Ramos (cell line): Measurements from ENCODE around the gene TRPC4AP.

ENCODE experiments used
- in situ Hi-C: fragments of 300-500 bp; cut with MboI; formaldehyde crosslinking; loops from one replicate; pipeline ENCODE4 v1.14.3; 2022; ENCODE audit warnings: low sequenced_read_pairs; ENCODE audit not compliant: unreplicated experiment

Gene TRPC4AP

GRCh38 chr20:34979366-34980153, 113.0 kb downstream of the TRPC4AP start:
- in situ Hi-C loops: no loop called here

GRCh38 chr20:34978092-34978744, 114.4 kb downstream of the TRPC4AP start:
- in situ Hi-C loops: no loop called here

GRCh38 chr20:34977365-34978091, 115.1 kb downstream of the TRPC4AP start:
- in situ Hi-C loops: no loop called here

- in situ Hi-C loops: no loop called here
Observed at GRCh38 chr20:34976286-34976685, 116.3 kb downstream of the TRPC4AP start.

GRCh38 chr20:34974246-34974645, 118.4 kb downstream of the TRPC4AP start:
- in situ Hi-C loops: no loop called here

- in situ Hi-C loops: no loop called here
Observed at GRCh38 chr20:34971561-34972235, 120.9 kb downstream of the TRPC4AP start.

- in situ Hi-C loops: no loop called here
Observed at GRCh38 chr20:34970846-34971560, 121.6 kb downstream of the TRPC4AP start.

GRCh38 chr20:34970193-34970840, 122.3 kb downstream of the TRPC4AP start:
- in situ Hi-C loops: no loop called here

- in situ Hi-C loops: no loop called here
Observed at GRCh38 chr20:34968042-34968775, 124.4 kb downstream of the TRPC4AP start.

- in situ Hi-C loops: no loop called here
Observed at GRCh38 chr20:34967421-34967820, 125.2 kb downstream of the TRPC4AP start.

GRCh38 chr20:34965051-34965450, 127.6 kb downstream of the TRPC4AP start:
- in situ Hi-C loops: no loop called here

- in situ Hi-C loops: no loop called here
Observed at GRCh38 chr20:34964486-34964885, 128.1 kb downstream of the TRPC4AP start.

GRCh38 chr20:34956751-34957472, 135.7 kb downstream of the TRPC4AP start:
- in situ Hi-C loops: loop anchor here (5.0 kb wide), 1 partner anchor 85 kb away; the partner anchor contains the start of gene GGT7

GRCh38 chr20:34956041-34956458, 136.6 kb downstream of the TRPC4AP start:
- in situ Hi-C loops: loop anchor here (5.0 kb wide), 1 partner anchor 84 kb away; the partner anchor contains the start of gene GGT7

GRCh38 chr20:34955231-34956040, 137.2 kb downstream of the TRPC4AP start, which contains the start of the genes GSS and MYH7B:
Gene GSS (minus strand): TSS chr20:34955806. CDS start chr20:34951852, 3,954 bp downstream.
Gene MYH7B (plus strand): TSS chr20:34955868. CDS start chr20:34978006, 22,138 bp downstream.
- in situ Hi-C loops: loop anchor here (5.0 kb wide), 1 partner anchor 83 kb away; the partner anchor contains the start of gene GGT7

GRCh38 chr20:34954904-34955230, 137.7 kb downstream of the TRPC4AP start:
- in situ Hi-C loops: loop anchor here (5.0 kb wide), 1 partner anchor 83 kb away; the partner anchor contains the start of gene GGT7

- in situ Hi-C loops: no loop called here
Observed at GRCh38 chr20:34953960-34954359, 138.6 kb downstream of the TRPC4AP start.
